ENCODE data around the gene SMAD4.
A peak's percentile ranks its signal among the peaks of the same experiment; 100 is the strongest.

The SMAD4 gene

DNA sequence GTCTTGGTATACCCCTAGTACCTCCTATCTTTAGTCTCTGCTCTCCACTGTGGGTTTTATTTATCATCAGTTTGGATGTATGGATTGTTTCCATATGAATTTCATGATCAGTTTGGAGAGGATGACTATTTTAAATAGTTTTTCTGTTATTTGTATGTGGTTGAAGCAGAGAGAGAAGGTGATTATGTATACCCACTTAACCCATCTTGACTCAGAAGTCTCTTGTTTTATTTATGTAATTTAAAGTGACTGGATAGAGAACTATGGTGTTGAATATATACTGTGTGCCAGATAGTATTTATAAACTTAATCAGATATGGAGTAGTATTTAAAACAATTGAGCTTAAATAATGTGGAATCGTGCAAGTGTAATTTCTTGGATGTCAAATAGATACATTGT is 39.9 kb downstream of the SMAD4 start:
- TF ChIP-seq USF1 (IDR thresholded peaks at IDR 0.05) (no peak), FOXM1 (IDR thresholded peaks at IDR 0.05; ENCODE audit: borderline replicate concordance, low read depth) (no peak), YY1 (IDR thresholded peaks at IDR 0.05; ENCODE audit: low read depth) (no peak), CEBPB (IDR thresholded peaks at IDR 0.05) (no peak), NFIC (IDR thresholded peaks at IDR 0.05) (no peak), TCF12 (IDR thresholded peaks at IDR 0.05; ENCODE audit: low read depth) (no peak), MAX (IDR thresholded peaks at IDR 0.05) (no peak), EGR1 (IDR thresholded peaks at IDR 0.05) (no peak), TAF1 (IDR thresholded peaks at IDR 0.05; ENCODE audit: low read depth) (no peak), CREB1 (IDR thresholded peaks at IDR 0.05; ENCODE audit: low read depth) (no peak), TEAD4 (IDR thresholded peaks at IDR 0.05) (no peak), ZBTB7A (IDR thresholded peaks at IDR 0.05; ENCODE audit: low read depth) (no peak), RAD21 (IDR thresholded peaks at IDR 0.05; ENCODE audit: low read depth) (no peak), REST (IDR thresholded peaks at IDR 0.05; ENCODE audit: low read depth) (no peak), EP300 (IDR thresholded peaks at IDR 0.05; ENCODE audit: borderline replicate concordance) (no peak)

DNA sequence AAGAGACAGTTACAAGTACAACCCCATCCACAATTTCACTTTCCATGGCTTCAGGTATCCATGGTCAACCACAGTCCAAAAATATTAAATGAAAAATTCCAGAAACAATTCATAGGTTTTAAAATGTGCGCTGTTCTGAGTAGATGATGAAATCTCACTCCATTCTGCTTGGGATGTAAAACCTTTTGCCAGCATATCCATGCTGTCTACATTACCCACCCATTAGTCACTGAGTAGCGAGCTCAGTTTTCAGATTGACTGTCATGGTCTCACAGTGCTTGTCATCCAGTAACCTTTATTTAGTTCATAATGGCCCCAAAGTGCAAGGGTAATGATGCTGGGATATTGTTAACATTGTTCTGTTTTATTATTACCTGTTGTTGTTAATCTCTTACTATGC is 40.5 kb downstream of the SMAD4 start:
- no peak for TF ChIP-seq YY1 (IDR thresholded peaks at IDR 0.05; ENCODE audit: low read depth)
- TF ChIP-seq NFIC (IDR thresholded peaks at IDR 0.05) = no peak

DNA sequence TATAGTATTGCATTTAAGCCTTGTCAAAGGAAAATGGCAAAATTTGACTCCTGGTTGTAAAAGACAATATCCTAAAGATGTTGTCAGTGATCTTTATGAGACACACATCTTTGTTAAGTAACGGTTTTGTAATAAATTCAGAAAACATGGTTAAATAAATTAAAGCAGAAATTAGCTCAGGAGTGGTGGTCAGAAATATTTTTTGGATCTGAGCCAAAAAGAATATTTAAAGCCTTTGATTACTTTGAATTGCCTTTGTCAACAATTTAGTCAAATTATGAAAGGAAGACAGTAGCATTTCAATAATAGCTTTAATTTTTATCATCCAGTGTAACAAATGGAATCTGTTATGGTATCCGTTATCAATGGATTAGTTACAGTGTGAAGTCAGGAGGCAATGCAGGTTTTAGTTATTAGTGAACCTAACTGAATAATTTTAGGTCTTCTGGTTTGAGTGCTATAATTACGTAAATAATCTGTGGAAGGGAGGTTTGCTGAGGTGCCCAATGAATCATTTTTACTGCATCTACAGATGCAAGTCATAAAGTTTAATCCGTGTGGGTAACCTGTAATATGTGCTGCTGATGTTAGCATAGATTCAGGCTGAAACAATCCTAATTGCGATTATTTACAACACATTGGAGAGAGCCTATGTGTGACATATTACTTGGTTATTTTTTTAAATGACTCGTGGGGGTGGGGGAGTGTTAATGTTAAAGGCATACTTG is 42.7 kb downstream of the SMAD4 start:
- no peak for TF ChIP-seq MAX (IDR thresholded peaks at IDR 0.05)
- no peak for TF ChIP-seq EP300 (IDR thresholded peaks at IDR 0.05; ENCODE audit: borderline replicate concordance)
- no peak for TF ChIP-seq CREB1 (IDR thresholded peaks at IDR 0.05; ENCODE audit: low read depth)
- 0 out of 2 replicates have a peak, but pooled peaks have one; percentile 35 for TF ChIP-seq NFIC (IDR thresholded peaks at IDR 0.05)
- TF ChIP-seq RAD21 (IDR thresholded peaks at IDR 0.05; ENCODE audit: low read depth) = no peak
- TF ChIP-seq USF1 (IDR thresholded peaks at IDR 0.05) = no peak
- no peak for TF ChIP-seq CEBPB (IDR thresholded peaks at IDR 0.05)
- TF ChIP-seq YY1 (IDR thresholded peaks at IDR 0.05; ENCODE audit: low read depth) = no peak
- no peak for TF ChIP-seq TCF12 (IDR thresholded peaks at IDR 0.05; ENCODE audit: low read depth)

DNA sequence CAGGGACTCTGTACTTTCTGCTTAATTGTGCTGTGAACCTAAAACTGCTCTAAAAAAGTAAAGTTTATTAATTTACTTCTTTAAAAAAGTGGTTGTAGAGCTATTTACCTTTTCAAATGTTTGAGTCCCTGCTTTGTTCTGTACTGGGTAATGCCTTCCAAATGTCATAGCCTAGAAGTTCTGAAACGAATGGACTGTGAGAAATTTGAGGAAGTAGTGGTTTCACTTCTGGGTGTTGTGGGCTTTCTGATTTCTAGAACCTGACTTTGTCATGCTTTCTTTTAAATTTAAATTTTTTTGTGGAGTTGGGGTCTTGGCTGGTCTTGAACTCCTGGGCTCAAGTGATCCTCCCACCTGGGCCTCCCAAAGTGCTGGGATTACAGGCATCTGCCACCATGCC is 44.6 kb downstream of the SMAD4 start:
- no peak for TF ChIP-seq EP300 (IDR thresholded peaks at IDR 0.05; ENCODE audit: borderline replicate concordance)
- TF ChIP-seq USF1 (IDR thresholded peaks at IDR 0.05) = no peak
- no peak for TF ChIP-seq REST (IDR thresholded peaks at IDR 0.05; ENCODE audit: low read depth)
- no peak for TF ChIP-seq TEAD4 (IDR thresholded peaks at IDR 0.05)
- no peak for TF ChIP-seq CEBPB (IDR thresholded peaks at IDR 0.05)
- no peak for TF ChIP-seq NFIC (IDR thresholded peaks at IDR 0.05)
- no peak for TF ChIP-seq ZBTB7A (IDR thresholded peaks at IDR 0.05; ENCODE audit: low read depth)
- no peak for TF ChIP-seq EGR1 (IDR thresholded peaks at IDR 0.05)
- no peak for TF ChIP-seq TAF1 (IDR thresholded peaks at IDR 0.05; ENCODE audit: low read depth)
- no peak for TF ChIP-seq FOXM1 (IDR thresholded peaks at IDR 0.05; ENCODE audit: borderline replicate concordance, low read depth)
- TF ChIP-seq TCF12 (IDR thresholded peaks at IDR 0.05; ENCODE audit: low read depth) = no peak
- no peak for TF ChIP-seq YY1 (IDR thresholded peaks at IDR 0.05; ENCODE audit: low read depth)

- no peak for TF ChIP-seq MAX (IDR thresholded peaks at IDR 0.05)
- TF ChIP-seq TEAD4 (IDR thresholded peaks at IDR 0.05) = no peak
- TF ChIP-seq EGR1 (IDR thresholded peaks at IDR 0.05) = no peak
- no peak for TF ChIP-seq USF1 (IDR thresholded peaks at IDR 0.05)
- no peak for TF ChIP-seq EP300 (IDR thresholded peaks at IDR 0.05; ENCODE audit: borderline replicate concordance)
- TF ChIP-seq TAF1 (IDR thresholded peaks at IDR 0.05; ENCODE audit: low read depth) = no peak
- no peak for TF ChIP-seq FOXM1 (IDR thresholded peaks at IDR 0.05; ENCODE audit: borderline replicate concordance, low read depth)
- no peak for TF ChIP-seq RAD21 (IDR thresholded peaks at IDR 0.05; ENCODE audit: low read depth)
- TF ChIP-seq CEBPB (IDR thresholded peaks at IDR 0.05) = no peak
- TF ChIP-seq YY1 (IDR thresholded peaks at IDR 0.05; ENCODE audit: low read depth) = no peak
- no peak for TF ChIP-seq ZBTB7A (IDR thresholded peaks at IDR 0.05; ENCODE audit: low read depth)
- TF ChIP-seq TCF12 (IDR thresholded peaks at IDR 0.05; ENCODE audit: low read depth) = no peak
- TF ChIP-seq NFIC (IDR thresholded peaks at IDR 0.05) = no peak
- TF ChIP-seq REST (IDR thresholded peaks at IDR 0.05; ENCODE audit: low read depth) = no peak
- TF ChIP-seq CREB1 (IDR thresholded peaks at IDR 0.05; ENCODE audit: low read depth) = no peak
Measured at GRCh38 chr18:51076503-51076902, 46.5 kb downstream of the SMAD4 start.

Data from Ishikawa (cell line).